Activated T-helper 9 cell treated with anti-CD3 and anti-CD28 coated beads, Interleukin-2, amount 50 U/mL, for 16 hours (primary cell): ENCODE results near the gene RPL19.

Source experiments
- DNase-seq: peaks from one replicate; pipeline ENCODE4 v3.0.0-alpha.2; 2020; ENCODE audit warnings: low read depth

The RPL19 gene

DNA sequence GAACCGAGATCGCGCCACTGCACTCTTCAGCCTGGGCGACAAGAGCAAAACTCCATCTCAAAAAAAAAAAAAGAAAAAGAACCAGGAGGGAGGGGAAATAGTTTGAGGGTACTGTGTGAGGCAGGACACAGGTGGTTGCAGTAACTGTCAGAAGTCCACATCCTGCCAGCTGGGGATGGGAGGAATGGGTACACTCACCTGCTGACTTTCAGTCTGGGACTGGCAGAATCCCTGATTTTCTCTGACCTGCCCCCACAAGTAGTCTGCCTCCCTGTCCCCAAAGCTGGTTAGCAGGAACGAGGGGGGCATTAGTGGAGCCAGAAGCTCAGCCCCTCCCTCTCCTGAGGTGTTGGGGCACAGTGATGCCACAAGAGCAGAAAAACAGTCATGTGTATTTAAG is 27.0 kb upstream of the RPL19 start:
- DNase-seq, result no peak

DNA sequence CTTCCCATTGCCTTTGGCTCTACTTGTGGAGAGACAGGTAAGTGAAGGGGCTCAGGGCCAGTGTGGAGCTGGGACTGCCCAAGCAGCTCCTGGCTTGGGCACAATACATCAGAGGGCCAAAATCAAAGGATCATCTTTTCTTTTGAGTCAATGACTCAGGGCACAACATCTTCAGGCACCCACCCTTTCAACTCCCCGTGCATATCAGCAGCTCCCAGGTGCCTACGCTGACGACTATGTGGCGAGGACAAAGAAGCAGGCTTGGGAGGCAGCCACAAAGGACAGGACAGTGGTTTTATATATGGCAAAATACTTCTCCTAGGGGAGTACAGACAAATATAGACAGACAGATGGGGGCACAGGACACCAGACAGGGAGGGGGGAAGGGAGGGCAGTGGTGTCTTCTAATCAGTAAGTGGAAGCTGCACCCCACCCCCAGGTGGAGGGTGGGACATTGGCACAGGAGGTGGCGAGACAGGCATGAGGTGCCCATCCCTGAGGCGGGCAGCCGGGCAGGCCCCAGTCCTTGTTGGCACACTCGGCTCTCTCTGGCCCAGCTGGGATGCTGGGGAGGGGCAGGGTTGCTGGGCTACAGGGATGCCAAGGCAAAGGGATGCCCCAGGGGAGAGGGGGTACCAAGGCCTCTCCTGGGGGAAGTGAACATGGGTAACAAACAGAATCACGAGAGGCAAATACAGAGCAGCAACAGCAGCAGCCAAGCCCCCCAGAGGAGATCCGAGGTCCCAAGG is 26.4 kb upstream of the RPL19 start:
- DNase-seq, result no peak

DNA sequence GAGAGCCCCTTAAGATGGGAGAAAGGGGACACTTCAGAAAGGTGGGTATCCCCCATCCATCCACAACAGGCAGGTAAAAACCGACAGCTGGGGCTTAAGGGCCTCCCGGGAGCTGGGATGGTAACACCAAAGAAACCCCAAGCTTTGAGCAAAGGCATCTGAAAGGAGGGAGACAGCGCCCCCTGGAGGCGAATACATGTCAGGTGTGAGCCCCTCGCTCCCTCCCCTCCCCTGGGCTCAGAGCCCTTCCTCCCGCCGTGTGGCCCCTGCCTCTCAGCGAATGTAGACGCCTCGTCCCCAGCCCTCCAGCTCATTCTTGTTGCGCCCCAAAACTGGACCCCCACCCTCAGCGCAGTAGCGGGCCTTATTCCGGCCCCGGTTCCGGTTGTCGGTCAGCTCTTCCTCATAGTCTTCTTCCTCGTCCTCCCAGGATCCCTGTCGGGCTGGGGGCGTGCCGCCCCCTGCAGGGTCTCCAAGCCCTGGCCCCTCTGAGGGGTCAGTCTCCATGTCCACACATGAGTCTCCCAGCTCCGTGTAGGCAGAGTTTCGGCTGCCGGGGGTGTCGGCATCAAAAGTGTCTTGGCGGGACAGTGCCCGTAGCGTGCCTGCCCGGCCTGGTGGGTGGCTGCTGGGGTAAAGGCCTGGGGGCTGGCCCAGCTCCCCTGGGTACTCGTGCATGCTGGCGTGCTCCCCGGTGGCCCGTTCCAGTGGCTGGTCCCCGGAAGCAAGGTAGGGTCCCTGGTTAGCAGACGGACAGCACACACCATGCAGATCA is 25.0 kb upstream of the RPL19 start:
- peak; percentile 58 for DNase-seq

DNA sequence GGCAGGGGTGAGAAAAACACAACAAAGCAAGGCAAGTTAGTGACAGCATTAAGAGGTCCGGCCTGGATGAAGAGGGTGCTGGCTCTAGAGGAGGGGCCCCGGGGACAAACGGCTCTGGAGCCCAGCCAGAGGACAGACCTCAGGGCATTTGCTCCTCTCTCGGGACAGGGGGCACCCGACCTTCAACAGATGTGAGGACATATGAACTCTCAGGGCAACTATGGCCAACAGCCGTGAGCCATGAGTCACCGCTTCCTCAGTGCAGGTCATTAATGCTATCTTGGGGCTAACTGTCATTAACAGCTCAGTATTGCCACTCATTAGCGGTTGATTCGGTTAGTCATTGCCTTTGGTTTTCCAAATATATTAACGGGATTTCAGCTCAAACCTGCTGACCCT is 24.4 kb upstream of the RPL19 start:
- no peak for DNase-seq

DNA sequence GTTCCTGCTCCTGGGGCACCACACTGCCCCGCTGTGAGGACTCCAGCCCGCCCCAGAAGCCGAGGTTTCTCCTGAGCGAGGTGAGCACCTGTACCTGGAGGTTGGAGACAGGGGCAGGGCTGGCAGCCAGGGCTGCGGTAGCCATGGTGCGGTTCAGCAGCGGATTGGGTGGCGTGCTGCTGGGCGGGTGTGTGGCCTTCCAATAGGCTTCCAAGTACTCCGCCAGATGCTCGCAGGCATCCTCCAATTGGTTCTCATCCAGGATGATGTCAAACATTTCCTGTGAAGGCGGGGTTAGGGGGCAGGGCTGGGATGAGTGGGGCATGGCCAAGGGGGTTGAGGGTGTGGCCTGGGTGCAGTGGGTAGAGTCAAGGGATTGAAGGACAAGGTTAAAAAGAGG is 22.8 kb upstream of the RPL19 start:
- DNase-seq, result no peak

DNA sequence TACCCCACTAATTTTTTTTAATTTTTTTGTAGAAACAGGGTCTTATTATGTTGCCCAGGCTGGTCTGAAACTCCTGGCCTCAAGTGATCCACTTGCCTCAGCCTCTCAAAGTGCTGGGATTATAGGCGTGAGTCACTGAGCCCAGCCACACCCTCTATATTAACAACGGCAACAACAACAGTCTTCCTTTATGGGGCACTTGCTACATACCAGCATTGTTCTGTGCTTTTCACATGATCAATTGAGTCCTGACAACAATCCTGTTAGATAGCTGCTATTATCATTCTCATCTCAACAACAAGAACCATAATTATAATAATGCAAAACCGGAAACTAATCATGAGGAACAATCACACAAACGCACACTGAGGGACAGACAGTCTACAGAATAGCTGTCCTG is 21.5 kb upstream of the RPL19 start:
- no peak for DNase-seq

DNA sequence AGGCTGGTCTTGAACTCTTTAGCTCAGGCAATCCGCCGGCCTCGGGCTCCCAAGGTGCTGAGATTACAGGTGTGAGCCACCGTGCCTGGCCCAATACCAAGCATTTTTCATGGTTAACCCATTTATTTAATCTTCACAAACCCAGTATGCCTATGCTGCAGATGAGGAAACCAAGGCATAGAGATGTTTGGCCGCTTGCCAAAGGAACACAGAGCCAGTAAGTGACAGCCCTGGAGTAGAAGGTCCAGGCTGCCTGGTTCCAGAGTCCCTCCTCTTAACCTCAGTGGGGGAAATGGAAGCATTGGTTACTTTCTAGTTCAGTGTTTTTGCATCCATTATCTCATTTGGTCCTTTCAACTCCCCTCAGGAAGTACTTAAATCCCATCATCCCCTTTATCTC is 18.8 kb upstream of the RPL19 start:
- no peak for DNase-seq

DNA sequence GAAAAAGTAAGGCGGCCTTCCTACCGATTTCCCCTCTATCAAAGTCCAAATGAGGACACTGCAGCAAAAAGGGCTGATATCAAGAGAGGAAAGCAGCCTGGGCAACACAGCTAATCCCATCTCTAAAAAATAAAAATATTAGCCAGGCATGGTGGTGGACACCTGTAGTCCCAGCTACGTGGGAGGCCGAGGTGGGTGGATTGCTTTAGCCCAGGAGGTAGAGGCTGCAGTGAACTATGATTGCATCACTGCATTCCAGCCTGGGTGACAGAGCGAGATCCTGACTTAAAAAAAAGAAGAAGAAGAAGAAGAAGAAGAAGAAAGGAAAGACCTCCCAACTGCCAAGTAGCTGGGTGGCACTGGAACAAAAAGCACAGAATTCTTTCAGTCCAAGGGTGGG is 17.0 kb upstream of the RPL19 start:
- no peak for DNase-seq

DNA sequence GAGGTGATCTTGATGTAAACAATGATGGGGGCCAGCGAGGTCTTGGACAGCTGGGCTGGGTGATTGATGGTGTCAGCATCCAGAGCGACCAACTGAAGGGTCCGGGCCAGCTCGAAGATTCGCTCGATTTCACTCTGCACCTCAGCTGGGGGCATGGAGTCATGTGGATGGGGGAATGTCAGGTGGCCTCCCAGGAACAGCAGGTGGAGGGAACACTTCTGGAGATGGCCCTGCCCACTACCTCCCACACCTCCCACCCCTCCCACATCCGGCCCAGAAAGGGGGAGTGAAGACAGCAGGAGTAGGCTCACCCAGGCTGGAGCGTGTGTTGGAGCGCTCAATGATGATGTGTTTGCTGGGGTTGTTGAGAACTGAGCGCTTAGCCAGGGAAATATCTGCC is 16.4 kb upstream of the RPL19 start:
- DNase-seq, result no peak

DNA sequence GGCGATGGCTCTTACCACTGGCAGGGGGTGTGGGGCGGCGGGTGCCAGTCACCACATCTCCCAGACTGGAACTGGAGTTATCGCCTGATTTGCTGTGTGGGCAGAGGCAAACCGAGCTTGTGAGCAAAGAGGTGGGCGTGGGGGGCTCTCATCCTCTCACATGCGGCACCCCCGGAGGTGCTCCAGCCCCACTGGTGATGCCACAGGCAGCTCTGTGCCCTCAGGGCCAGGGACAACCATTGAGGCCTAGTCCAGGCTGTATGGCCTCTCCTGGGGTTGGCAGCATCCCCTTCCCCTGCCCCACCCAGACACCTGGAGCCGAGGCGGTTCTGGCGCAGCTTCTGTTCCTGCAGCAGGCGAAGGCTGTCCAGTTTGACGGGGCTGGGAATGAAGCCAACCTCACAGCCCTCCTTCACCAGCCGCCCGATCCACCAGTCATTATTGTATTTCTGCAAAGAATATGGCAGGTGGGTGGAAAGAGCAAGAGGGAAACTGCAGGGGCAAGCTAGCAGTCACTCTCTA is 13.5 kb upstream of the RPL19 start:
- DNase-seq, result no peak

DNA sequence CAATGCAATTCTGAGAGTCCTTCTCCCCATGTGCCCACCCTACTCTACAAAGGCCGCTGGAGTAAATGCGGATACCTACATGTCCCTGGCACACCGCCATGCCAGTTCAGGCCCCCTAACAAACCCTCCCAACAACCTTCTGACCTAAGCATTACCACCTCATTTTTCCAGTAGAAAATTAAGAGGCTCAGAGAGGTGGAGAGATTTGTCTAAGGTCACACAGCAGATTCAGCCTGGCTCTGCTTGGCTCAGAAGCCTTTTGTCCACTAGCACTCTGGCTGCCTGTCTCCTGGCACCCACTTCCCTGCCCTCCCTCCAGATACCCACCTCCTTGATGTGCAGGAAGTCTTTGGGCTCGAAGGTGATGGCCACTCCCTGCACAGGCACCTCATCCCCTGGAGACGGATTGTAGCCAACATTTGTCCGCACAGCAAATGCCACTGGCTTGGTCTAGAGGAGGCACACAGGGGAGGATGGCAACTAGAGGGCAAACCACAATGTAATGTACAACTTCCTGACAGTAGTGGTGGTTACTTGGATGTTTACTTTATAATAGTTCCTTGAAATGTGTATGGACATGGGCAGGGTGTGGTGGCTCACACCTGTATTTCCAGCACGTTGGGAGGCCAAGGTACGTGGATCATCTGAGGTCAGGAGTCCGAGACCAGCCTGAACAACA is 12.8 kb upstream of the RPL19 start:
- DNase-seq, result no peak

DNA sequence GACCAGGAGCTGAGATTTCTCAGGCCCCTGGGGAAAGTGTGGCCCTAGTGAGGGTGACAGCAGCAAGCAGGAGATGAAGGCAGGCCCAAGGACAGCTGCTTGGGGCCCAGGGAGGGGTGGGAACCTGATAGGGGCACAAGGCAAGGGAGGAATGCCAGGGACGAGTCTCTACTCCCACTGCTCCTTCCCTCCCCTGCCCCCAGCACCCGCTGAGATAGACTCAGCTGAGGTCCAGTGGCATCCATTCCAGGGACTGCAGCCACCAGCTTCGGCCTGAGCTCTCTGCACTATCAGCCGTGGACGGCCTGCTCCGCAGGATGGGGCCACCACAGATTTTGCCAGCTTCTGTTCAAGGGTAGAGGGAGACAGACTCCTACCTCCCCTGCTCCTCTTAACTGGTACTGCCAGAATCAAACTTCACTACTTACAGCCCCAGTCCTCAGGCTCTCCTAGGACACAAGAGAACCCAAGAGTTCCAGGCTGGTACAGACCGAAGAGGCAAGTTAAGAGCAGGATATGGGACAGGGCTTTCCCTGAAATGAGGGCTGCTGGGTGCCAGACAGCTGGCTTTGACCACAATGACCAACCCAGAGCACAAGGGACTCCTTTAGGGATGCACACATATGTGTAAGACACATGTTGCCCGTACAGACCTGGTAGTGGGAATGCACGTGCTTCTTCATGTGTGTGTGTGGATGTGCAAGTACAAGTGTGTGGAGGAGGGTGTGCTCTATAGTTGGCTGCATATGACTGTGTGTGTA is 8.2 kb upstream of the RPL19 start:
- no peak for DNase-seq

DNA sequence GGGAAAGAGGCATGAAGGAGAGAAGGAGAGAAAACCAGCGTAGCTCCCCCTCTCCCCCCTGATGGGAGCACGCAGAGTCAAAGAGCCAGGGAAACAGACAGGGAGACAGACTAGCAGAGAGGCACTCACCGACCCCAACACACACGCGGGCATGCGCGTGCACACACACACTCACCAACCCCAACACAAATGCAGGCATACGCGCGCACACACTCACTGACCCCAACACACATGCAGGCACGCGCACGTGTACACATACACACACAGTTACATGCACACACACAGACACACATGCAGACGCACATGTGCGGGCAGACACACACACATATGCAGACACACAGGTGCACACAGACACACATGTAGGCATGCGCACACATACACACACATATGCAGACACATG is 7.2 kb upstream of the RPL19 start:
- no peak for DNase-seq

DNA sequence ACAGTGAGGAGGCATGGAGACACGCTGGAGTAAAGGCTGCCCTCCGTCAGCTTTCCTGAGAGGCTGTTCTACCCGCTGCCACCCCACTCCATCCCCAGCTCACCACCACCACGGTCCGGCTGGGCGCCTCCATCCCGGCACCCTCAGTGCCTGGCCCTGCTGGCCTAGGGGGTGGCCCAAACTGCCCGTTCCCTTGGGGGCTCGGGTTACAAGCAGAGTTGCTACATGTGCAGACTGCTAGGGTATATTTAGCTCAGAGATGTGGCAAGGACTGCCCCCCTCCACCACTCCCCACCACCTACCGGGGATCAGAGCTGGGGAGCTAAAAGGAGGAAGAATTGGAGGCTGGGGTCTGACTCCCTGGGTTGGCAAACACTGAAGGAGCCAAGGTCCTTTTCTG is 6.7 kb upstream of the RPL19 start:
- no peak for DNase-seq

DNA sequence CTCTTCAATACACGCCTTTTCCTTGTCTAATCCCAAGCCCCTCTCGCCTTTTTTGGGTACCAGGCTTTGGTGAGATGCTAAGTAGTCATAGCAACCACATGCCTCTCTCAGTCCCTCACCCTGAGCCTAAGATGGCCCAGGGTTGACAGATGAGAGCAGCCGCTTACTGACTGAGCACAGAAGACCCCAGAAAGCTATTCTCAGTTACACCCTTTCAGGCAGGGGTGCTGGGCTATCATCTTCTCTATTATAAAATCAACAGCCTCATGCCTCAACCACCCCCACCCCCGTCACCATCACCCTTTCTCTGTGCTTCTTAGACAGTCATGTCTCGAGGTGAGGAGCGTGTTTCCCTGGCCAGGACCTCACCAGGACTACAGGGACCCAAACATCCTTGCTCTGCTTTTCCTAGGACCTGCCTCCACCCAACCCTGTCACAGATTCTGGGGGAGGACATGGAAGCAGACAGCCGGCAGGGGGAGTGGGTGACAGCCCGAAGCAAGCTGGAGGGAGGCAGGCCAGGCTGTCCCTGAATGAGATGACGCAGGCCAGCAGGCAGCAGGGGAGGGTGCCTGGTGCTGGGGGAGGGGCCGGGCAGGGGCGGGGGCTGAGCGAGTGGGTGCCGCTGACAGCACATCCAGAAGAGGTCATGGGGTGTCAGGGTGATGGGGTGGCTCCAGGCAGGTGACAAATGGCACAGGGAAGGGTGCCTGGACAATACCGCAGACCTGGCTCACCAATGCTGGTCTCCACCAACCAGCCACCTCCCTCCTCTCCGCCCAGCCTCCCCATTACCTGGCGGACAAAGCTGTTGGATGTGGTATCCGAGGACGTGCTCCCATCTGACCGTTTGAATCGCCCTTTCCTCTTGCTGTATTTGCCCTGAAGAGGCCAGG is 5.7 kb upstream of the RPL19 start:
- DNase-seq, result no peak

DNA sequence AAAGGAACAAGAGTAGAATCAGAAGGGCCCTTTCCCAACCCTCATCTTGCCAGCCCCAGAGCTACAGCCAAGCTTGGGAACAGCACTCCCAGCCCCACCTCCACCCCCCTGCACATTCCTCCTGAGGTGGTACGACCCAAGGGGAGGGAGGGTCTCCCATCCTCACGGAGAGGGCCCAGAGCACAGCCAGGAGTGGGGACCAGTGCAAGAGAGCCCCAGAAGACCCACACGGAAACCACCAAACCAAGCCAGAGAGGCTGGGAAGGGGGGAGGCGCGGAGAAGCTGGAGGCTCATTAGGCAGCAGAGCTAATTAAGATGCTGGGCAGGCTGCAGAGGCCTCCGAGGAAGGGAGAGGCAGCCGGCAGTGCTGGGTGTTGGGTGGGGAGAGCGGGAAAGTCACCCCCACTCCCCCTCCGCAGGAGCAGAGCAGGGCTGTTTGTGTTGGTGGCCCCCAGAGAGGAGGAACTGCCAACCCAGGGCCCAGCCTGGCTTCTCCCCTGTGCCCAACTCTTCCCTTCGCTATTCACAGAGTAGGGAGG is 5.0 kb upstream of the RPL19 start:
- no peak for DNase-seq

DNA sequence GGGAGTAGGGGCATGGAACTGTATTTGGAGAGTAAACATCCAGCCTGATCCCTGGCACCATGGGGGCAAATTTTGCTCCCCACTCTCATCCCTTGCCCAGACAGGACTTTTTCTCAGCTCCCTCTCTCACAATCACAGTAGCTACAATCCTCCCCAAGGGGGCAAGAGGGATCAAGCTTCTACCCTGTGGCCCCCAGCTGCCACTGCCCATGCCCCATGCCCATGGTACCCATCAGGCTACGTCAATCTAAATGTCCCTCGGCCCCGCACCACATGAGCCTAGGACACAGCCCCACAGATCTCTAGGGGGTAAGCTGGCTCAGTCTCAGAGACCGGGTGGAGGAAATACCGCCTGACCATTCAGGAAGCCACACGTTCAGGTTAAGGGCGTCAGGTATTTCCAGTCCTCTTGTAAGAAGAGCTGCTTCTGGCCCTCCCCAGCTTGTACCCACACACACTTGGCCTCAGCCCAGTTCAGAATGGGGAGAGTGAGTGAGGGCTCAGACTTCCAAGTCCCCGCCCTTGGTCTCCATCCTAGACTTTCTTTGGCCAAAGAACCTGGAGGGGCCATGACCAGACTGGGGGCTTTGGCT is 4.4 kb upstream of the RPL19 start:
- no peak for DNase-seq

DNA sequence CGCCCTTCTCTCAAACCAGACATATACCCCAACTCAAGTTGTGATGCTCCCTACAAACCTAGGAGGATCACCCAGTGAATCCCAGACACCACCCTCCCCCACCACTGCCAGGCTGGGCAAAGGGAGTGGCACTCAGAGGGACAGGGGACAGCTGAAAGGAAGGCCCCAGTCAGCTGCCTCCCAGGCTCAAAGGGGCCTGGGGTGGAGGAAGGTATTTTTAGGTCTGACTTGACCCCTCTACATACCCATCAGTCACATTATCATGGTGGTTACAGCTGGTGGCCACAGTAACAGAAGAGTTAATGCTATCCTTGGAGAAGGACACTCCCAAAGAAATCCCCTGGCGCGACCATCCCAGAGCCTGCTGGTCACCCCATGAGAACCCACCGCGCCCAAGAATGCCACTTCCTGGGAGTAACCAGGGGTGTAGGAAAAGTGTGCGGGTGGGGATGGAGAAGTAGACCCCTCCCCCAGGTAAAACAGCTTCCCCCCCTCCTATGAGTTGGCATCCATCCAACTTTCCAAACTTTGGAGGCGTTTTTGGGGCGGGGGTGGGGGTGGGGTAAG is 3.8 kb upstream of the RPL19 start:
- no peak for DNase-seq

DNA sequence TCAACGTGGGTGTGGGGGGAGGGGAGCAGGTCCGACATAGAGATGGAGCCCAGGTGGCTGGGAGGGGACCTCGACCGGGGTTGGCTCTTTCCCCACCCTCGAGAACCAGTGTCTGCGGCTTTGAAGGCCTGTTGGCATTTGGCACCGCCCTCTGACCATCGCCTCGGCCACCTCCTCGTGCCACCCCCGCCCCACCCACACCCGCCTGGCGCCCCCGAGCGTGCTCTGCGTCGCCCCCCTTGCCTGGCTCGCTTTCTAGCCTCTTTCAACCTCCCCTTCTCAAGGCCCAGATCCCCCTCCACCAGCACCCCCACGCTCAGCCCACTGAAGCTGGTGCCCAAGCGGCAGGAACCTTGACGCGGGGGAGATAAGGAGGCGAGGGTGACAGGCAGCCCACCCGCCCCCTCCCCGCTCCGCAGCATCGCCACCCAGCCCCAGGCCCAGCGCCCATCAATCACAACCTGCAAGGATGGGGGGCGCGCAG is 3.2 kb upstream of the RPL19 start:
- no peak for DNase-seq
